Tibial artery (tissue), 4 donors: Measurements from ENCODE around the gene TTLL5.

Source experiments
- DNase-seq, 2 donors: peaks; one replicate each; pipeline ENCODE4 v3.0.0-alpha.2; 2019
- H3K27ac ChIP-seq, 2 donors: fragments of 200-600 bp; sonication (generic) in 1 of 2; 1 replicate in 1 of 2; 2 replicates in 1 of 2; pipeline ENCODE4 v1.5.1; 2018 to 2019; ENCODE audit warnings: mild to moderate bottlenecking in 1 of 2
- H3K27me3 ChIP-seq, 2 donors: fragments of 200-600 bp; sonication (generic) in 1 of 2; one replicate each; pipeline versions ENCODE4 v1.5.1 to v1.6.0; 2016 to 2019
- H3K36me3 ChIP-seq, 3 donors: fragments of 200-600 bp; sonication (generic) in 2 of 3; one replicate each; pipeline ENCODE4 v1.5.1; 2016 to 2019; ENCODE audit warnings: mild to moderate bottlenecking in 2 of 3
- H3K4me1 ChIP-seq, 4 donors: fragments of 200-600 bp; sonication (generic) in 2 of 4; 1 replicate in 3 of 4; 2 replicates in 1 of 4; pipeline ENCODE4 v1.5.1; 2016 to 2019
- H3K4me3 ChIP-seq, 2 donors: fragments of 200-600 bp; sonication (generic) in 1 of 2; 1 replicate in 1 of 2; 2 replicates in 1 of 2; pipeline ENCODE4 v1.5.1; 2018 to 2019; ENCODE audit warnings: mild to moderate bottlenecking in 2 of 2
- H3K9me3 ChIP-seq, 3 donors: fragments of 200-600 bp; sonication (generic) in 1 of 3; one replicate each; pipeline ENCODE4 v1.5.1; 2016 to 2019
- intact Hi-C: fragments of 100-400 bp; cut with DNase I; formaldehyde crosslinking; loops from one replicate; pipeline ENCODE4 v1.15.0; 2023; ENCODE audit warnings: low total_unique reads
- TF ChIP-seq, protein P1 (sequence below), 2 experiments: fragments of 200-600 bp in 1 of 2; fragments of 450-650 bp in 1 of 2; IDR thresholded peaks; one replicate each; pipeline ENCODE4 v1.5.1; 2017 to 2019; ENCODE audit warnings: antibody characterized with exemption in 2 of 2, mild to moderate bottlenecking in 1 of 2, moderate library complexity in 1 of 2

Gene TTLL5

DNA sequence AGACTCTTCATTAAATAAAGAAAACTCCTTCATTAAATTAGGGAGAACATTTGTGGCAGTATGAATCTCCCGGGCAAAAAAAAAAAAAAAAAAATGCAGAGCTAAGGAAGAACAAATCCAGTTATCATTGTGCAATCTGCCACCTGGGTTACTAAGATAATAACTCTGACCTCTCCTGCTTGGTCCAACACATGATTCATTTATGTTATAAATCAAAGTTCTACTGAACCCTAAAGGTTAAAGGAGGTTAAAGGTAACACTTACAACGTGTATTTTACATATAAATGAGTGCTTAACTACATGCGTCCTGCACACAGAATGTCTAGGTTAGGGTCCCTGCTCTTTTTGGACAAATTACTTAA is 316.5 kb downstream of the TTLL5 start:
- Histone ChIP-seq H3K4me3 (no peak overlapping the region), H3K36me3 (no peaks in the 10 kb centered on the region), H3K4me1 (peaks cover 0 to 57% (median 40%) of the 10 kb centered on the region in 4 donors), H3K9me3 (no peaks in the 10 kb centered on the region), H3K27ac (peak overlapping the region in 1 of 2 donors; percentile 99), H3K27me3 (no peaks in the 10 kb centered on the region)
- DNase-seq: no peak
- intact Hi-C loops: loop anchor here (5.0 kb wide), 1 partner anchor 35 kb away; no protein-coding TSS in a partner anchor
- TF ChIP-seq, protein P1, sequence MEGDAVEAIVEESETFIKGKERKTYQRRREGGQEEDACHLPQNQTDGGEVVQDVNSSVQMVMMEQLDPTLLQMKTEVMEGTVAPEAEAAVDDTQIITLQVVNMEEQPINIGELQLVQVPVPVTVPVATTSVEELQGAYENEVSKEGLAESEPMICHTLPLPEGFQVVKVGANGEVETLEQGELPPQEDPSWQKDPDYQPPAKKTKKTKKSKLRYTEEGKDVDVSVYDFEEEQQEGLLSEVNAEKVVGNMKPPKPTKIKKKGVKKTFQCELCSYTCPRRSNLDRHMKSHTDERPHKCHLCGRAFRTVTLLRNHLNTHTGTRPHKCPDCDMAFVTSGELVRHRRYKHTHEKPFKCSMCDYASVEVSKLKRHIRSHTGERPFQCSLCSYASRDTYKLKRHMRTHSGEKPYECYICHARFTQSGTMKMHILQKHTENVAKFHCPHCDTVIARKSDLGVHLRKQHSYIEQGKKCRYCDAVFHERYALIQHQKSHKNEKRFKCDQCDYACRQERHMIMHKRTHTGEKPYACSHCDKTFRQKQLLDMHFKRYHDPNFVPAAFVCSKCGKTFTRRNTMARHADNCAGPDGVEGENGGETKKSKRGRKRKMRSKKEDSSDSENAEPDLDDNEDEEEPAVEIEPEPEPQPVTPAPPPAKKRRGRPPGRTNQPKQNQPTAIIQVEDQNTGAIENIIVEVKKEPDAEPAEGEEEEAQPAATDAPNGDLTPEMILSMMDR (IDR thresholded peaks at IDR 0.05): no peak

- DNase-seq: no peak
- peak overlapping the region; percentile 16 to 99 for H3K27ac ChIP-seq
- H3K27me3 ChIP-seq: no peaks in the 10 kb centered on the region
- TF ChIP-seq, protein P1 (IDR thresholded peaks at IDR 0.05): no peak
- H3K36me3 ChIP-seq: no peaks in the 10 kb centered on the region
- H3K9me3 ChIP-seq: no peaks in the 10 kb centered on the region
- peak overlapping the region; percentile 68 to 76 for H3K4me3 ChIP-seq
- peaks cover 0 to 61% (median 40%) of the 10 kb centered on the region in 4 donors for H3K4me1 ChIP-seq
- intact Hi-C loops: loop anchor here (5.0 kb wide), 1 partner anchor 34 kb away; no protein-coding TSS in a partner anchor
Measured at GRCh38 chr14:75978249-75978731, 317.2 kb downstream of the TTLL5 start.

DNA sequence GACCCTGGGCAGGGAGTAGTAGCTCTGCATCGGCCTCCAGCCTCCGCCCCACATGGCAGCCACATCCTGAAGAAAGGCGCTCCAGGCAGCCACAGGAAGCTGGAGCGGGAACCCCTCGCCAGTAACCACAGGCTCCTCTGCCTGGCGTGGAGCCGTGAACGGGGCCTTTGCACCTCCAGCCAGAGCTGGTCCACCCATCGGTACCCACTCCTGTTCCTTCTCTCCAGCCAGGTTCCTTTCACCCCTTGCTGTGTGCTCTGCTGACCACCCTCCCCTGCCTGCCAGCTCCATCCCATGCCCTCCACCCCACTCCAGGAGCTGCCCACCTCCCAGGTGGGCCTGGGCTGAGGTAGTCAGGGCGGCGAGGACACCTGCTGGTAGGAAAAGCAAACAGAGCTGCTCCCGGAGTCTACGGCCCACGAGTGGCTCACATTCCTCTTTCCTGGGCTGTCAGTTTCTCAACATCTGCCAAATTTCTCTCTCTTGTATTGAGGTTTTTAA is 318.1 kb downstream of the TTLL5 start:
- DNase-seq: peak in 1 of 2 donors; percentile 43
- Histone ChIP-seq H3K27me3 (no peaks in the 10 kb centered on the region), H3K27ac (peak overlapping the region; percentile 93 to 99), H3K36me3 (no peaks in the 10 kb centered on the region), H3K4me1 (peaks cover 0 to 61% (median 40%) of the 10 kb centered on the region in 4 donors), H3K4me3 (peak overlapping the region; percentile 68 to 76), H3K9me3 (no peaks in the 10 kb centered on the region)
- intact Hi-C loops: loop anchor here (5.0 kb wide), 1 partner anchor 33 kb away; no protein-coding TSS in a partner anchor
- TF ChIP-seq, protein P1 (IDR thresholded peaks at IDR 0.05): peak; percentile 47 to 60

GRCh38 chr14:75979648-75980565 is 318.9 kb downstream of the TTLL5 start:
- TF ChIP-seq, protein P1 (IDR thresholded peaks at IDR 0.05): no peak
- peak; percentile 58 to 77 for DNase-seq
- no peaks in the 10 kb centered on the region for H3K36me3 ChIP-seq
- H3K27ac ChIP-seq: peak overlapping the region; percentile 93 to 99
- H3K4me1 ChIP-seq: peaks cover 0 to 62% (median 41%) of the 10 kb centered on the region in 4 donors
- H3K4me3 ChIP-seq: peak overlapping the region; percentile 68 to 76
- H3K27me3 ChIP-seq: no peaks in the 10 kb centered on the region
- intact Hi-C loops: loop anchor here (2.0 to 5.0 kb wide), 3 partner anchors 32 to 318 kb away; partner anchors contain the start of genes ERG28 and TTLL5
- H3K9me3 ChIP-seq: no peaks in the 10 kb centered on the region

DNA sequence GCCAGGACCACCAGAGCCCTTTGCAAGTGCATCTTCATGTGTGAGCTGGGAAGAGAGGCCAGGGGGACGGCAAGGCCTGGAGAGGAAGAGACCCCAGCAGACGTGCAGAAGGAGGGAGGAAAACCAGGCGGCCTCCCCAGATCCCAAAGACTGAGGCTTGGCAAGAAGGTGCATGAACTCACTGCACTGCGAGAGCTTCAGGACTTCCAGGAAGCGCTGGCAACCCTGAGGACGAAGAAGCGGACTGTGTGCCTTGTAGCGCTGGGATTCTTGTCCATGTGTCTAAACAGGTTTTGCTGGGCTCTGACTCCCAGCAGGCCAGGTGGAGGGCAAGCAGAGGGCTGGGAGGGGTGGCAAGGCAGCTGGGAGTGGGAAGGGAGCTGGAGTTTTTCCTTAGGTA is 319.8 kb downstream of the TTLL5 start:
- intact Hi-C loops: loop anchor here (2.0 to 5.0 kb wide), 2 partner anchors 74 to 319 kb away; partner anchors contain the start of genes ERG28 and TTLL5
- H3K4me1 ChIP-seq: peaks cover 0 to 67% (median 45%) of the 10 kb centered on the region in 4 donors
- H3K27me3 ChIP-seq: no peaks in the 10 kb centered on the region
- H3K36me3 ChIP-seq: no peaks in the 10 kb centered on the region
- peak; percentile 36 to 73 for DNase-seq
- TF ChIP-seq, protein P1 (IDR thresholded peaks at IDR 0.05): no peak
- peak overlapping the region; percentile 93 to 99 for H3K27ac ChIP-seq
- no peaks in the 10 kb centered on the region for H3K9me3 ChIP-seq
- H3K4me3 ChIP-seq: peak overlapping the region; percentile 68 to 76
